Fibroblast of lung (primary cell): ENCODE data around the gene PTPRZ1.

Experiments
- EZH2 ChIP-seq: IDR thresholded peaks from 2 replicates; pipeline ENCODE4 v1.5.1; 2012; ENCODE audit warnings: low read length, control low read depth, mild to moderate bottlenecking; ENCODE audit errors: missing control alignments
- TF ChIP-seq, protein P1 (sequence below), 2 donors: IDR thresholded peaks in 1 of 2; conservative IDR thresholded peaks in 1 of 2; 1 replicate in 1 of 2; 2 replicates in 1 of 2; pipeline ENCODE4 v1.5.1; 2011 to 2012; ENCODE audit warnings: low read length in 2 of 2, control low read depth in 1 of 2, inconsistent platforms in 1 of 2, low read depth in 1 of 2, mild to moderate bottlenecking in 1 of 2

- TF ChIP-seq EZH2: no peak
- TF ChIP-seq, protein P1, sequence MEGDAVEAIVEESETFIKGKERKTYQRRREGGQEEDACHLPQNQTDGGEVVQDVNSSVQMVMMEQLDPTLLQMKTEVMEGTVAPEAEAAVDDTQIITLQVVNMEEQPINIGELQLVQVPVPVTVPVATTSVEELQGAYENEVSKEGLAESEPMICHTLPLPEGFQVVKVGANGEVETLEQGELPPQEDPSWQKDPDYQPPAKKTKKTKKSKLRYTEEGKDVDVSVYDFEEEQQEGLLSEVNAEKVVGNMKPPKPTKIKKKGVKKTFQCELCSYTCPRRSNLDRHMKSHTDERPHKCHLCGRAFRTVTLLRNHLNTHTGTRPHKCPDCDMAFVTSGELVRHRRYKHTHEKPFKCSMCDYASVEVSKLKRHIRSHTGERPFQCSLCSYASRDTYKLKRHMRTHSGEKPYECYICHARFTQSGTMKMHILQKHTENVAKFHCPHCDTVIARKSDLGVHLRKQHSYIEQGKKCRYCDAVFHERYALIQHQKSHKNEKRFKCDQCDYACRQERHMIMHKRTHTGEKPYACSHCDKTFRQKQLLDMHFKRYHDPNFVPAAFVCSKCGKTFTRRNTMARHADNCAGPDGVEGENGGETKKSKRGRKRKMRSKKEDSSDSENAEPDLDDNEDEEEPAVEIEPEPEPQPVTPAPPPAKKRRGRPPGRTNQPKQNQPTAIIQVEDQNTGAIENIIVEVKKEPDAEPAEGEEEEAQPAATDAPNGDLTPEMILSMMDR (conservative IDR thresholded peaks at IDR 0.05 in 1 of 2, IDR thresholded peaks at IDR 0.05 in 1 of 2; ENCODE audit: low read depth in 1 of 2, low read length in 2 of 2): no peak
Observed at GRCh38 chr7:121966935-121967332, 94.0 kb downstream of the PTPRZ1 start.
